Spleen (tissue), 11 donors: ENCODE results near the gene TMEM272. TPM values are rescaled to one million over a fixed set of nuclear protein-coding genes. Genes with fewer than 3 reads are reported as not detected.

ENCODE experiments used
- DNase-seq: peaks from one replicate; pipeline ENCODE4 v3.0.0-alpha.2; 2020
- H3K27ac ChIP-seq, 8 donors: fragments of 200-600 bp; sonication (generic) in 7 of 8; 1 replicate in 4 of 8; 2 replicates in 4 of 8; pipeline versions ENCODE4 v1.5.0 to v1.8.0; 2016 to 2021; ENCODE audit warnings: inconsistent platforms in 4 of 8, mild to moderate bottlenecking in 4 of 8, moderate library complexity in 1 of 8
- H3K27me3 ChIP-seq, 7 donors: fragments of 200-600 bp; sonication (generic) in 6 of 7; replicated peaks in 1 of 7; 1 replicate in 4 of 7; 2 replicates in 3 of 7; pipeline versions ENCODE4 v1.5.0 to v1.8.0; 2016 to 2021; ENCODE audit warnings: inconsistent platforms in 3 of 7, mild to moderate bottlenecking in 1 of 7
- H3K36me3 ChIP-seq, 6 donors: fragments of 200-600 bp; sonication (generic) in 5 of 6; 1 replicate in 4 of 6; 2 replicates in 2 of 6; pipeline versions ENCODE4 v1.5.0 to v1.8.0; 2016 to 2021; ENCODE audit warnings: inconsistent platforms in 2 of 6
- H3K4me1 ChIP-seq, 6 donors: fragments of 200-600 bp; sonication (generic) in 5 of 6; 1 replicate in 3 of 6; 2 replicates in 3 of 6; pipeline versions ENCODE4 v1.5.0 to v1.8.0; 2016 to 2021; ENCODE audit warnings: inconsistent platforms in 3 of 6
- H3K4me3 ChIP-seq, 8 donors: fragments of 200-600 bp; sonication (generic) in 7 of 8; 1 replicate in 4 of 8; 2 replicates in 4 of 8; pipeline versions ENCODE4 v1.5.0 to v1.8.0; 2016 to 2021; ENCODE audit warnings: inconsistent platforms in 4 of 8, mild to moderate bottlenecking in 4 of 8, moderate library complexity in 2 of 8
- H3K9me3 ChIP-seq, 8 donors: fragments of 200-600 bp; sonication (generic) in 7 of 8; 1 replicate in 4 of 8; 2 replicates in 4 of 8; pipeline versions ENCODE4 v1.5.0 to v1.8.0; 2016 to 2021; ENCODE audit warnings: inconsistent platforms in 4 of 8
- CTCF ChIP-seq, 11 experiments: fragments of 200-600 bp in 7 of 11; fragments of 450-650 bp in 4 of 11; sonication (generic) in 4 of 11; IDR thresholded peaks in 8 of 11; conservative IDR thresholded peaks in 3 of 11; 1 replicate in 7 of 11; 2 replicates in 4 of 11; pipeline versions ENCODE4 v1.4.0 to v1.8.0; 2016 to 2021; ENCODE audit warnings: antibody characterized with exemption in 11 of 11, inconsistent platforms in 4 of 11, mild to moderate bottlenecking in 1 of 11
- POLR2A ChIP-seq, 3 donors: fragments of 450-650 bp; IDR thresholded peaks; one replicate each; pipeline ENCODE4 v1.5.1; 2017; ENCODE audit warnings: antibody characterized with exemption in 3 of 3, mild to moderate bottlenecking in 1 of 3
- POLR2AphosphoS5 ChIP-seq, 3 donors: sonication (generic); formaldehyde crosslinking; IDR thresholded peaks; one replicate each; pipeline ENCODE4 v1.5.1; 2017; ENCODE audit warnings: antibody characterized with exemption in 3 of 3
- WGBS, 5 donors: extraction: QIAGEN DNeasy Blood & Tissue Kit in 3 of 5; methylation state at CpG; one replicate each; pipeline versions ENCODE4 v1.1.5 to v1.1.7; 2013 to 2018; 5-methylcytosine and 5-hydroxymethylcytosine counted together
- intact Hi-C: fragments of 100-400 bp; cut with DNase I; formaldehyde crosslinking; loops from one replicate; pipeline ENCODE4 v1.15.0; 2023; ENCODE audit warnings: low total_unique reads
- polyA plus RNA-seq, 3 donors: library from polyadenylated mRNA; stranded (reverse); fragments of 200-250 nt; gene quantifications; one replicate each; pipeline ENCODE4 v1.2.1, GENCODE V29; 2013
- total RNA-seq, 7 donors: library from RNA; depleted of rRNA in 3 of 7; stranded (reverse); fragments of >200 nt in 3 of 7; fragmentation: NEBNext Ultra II Directional in 4 of 7; extraction: Animal tissue kit (Norgen Biotek cat#: 25700) in 4 of 7; gene quantifications; one replicate each; pipeline versions ENCODE4 v1.1.0 to v1.2.1, GENCODE V29; 2016 to 2021
- donor health status: healthy with polysubstance abuse.
- donor health status: DM: no; HTN: no; CAD: no; lungs with moderate emphysema.
- donor health status: DM: no; HTN: no; CAD: no.
- donor health status: Bipolar disorder and iron deficiency.
- donor health status: healthy.
- donor health status: DM: no; HTN: no; CAD: no.
- donor health status: DM: yes; HTN: yes; CAD: no.

The TMEM272 gene
- total and polyA plus RNA-seq, 10 donors = 0.03 to 3.3 (median 1.1) TPM

GRCh38 chr13:51865838-51866237 lies 20.9 kb upstream of the TMEM272 start:
- Histone ChIP-seq H3K4me3 (no peak overlapping the region), H3K4me1 (no peaks in the 10 kb centered on the region), H3K27me3 (no peaks in the 10 kb centered on the region), H3K9me3 (no peaks in the 10 kb centered on the region), H3K36me3 (no peaks in the 10 kb centered on the region), H3K27ac (no peak overlapping the region)
- DNase-seq = no peak
- intact Hi-C loops = no loop called here
- no peak for TF ChIP-seq CTCF (IDR thresholded peaks at IDR 0.05 in 8 of 11, conservative IDR thresholded peaks at IDR 0.05 in 3 of 11)
- TF ChIP-seq POLR2AphosphoS5 (IDR thresholded peaks at IDR 0.05) = no peak
- no peak for TF ChIP-seq POLR2A (IDR thresholded peaks at IDR 0.05)
- 62 to 78% (median 75%) methylated on average over 7 of the region's 7 CpGs for WGBS, 5 donors

GRCh38 chr13:51862957-51863356 lies 18.0 kb upstream of the TMEM272 start:
- no peaks in the 10 kb centered on the region for H3K4me1 ChIP-seq
- no peaks in the 10 kb centered on the region for H3K27me3 ChIP-seq
- WGBS, 5 donors = 31 to 51% (median 39%) methylated on average over 7 of the region's 7 CpGs
- TF ChIP-seq POLR2A (IDR thresholded peaks at IDR 0.05) (no peak), CTCF (IDR thresholded peaks at IDR 0.05 in 8 of 11, conservative IDR thresholded peaks at IDR 0.05 in 3 of 11) (no peak), POLR2AphosphoS5 (IDR thresholded peaks at IDR 0.05) (no peak)
- no peaks in the 10 kb centered on the region for H3K9me3 ChIP-seq
- no peaks in the 10 kb centered on the region for H3K36me3 ChIP-seq
- no peak overlapping the region for H3K4me3 ChIP-seq
- intact Hi-C loops = no loop called here
- DNase-seq = no peak
- H3K27ac ChIP-seq = no peak overlapping the region

GRCh38 chr13:51861723-51862300 lies 16.8 kb upstream of the TMEM272 start, which contains the start of gene CCDC70:
Gene CCDC70, plus strand, starts transcription at chr13:51861969. Its CDS starts 3,443 bp downstream, at chr13:51865412.
- intact Hi-C loops = no loop called here
- no peak within 1 kb of the TSS for H3K4me3 ChIP-seq
- no peak for DNase-seq
- no peak within 1 kb of the TSS for H3K27ac ChIP-seq
- no peaks in the 10 kb centered on the region for H3K36me3 ChIP-seq
- H3K9me3 ChIP-seq = no peaks in the 10 kb centered on the region
- TF ChIP-seq CTCF (IDR thresholded peaks at IDR 0.05 in 8 of 11, conservative IDR thresholded peaks at IDR 0.05 in 3 of 11) (no peak), POLR2A (IDR thresholded peaks at IDR 0.05) (no peak), POLR2AphosphoS5 (IDR thresholded peaks at IDR 0.05) (no peak)
- H3K27me3 ChIP-seq = no peaks in the 10 kb centered on the region
- no peaks in the 10 kb centered on the region for H3K4me1 ChIP-seq
- 88 to 94% (median 90%) methylated on average over 5 of the region's 5 CpGs for WGBS, 5 donors

GRCh38 chr13:51858433-51859247 lies 13.7 kb upstream of the TMEM272 start:
- intact Hi-C loops = no loop called here
- no peaks in the 10 kb centered on the region for H3K4me1 ChIP-seq
- 69 to 83% (median 74%) methylated on average over 11 of the region's 11 CpGs for WGBS, 5 donors
- H3K27ac ChIP-seq = no peak overlapping the region
- H3K27me3 ChIP-seq = no peaks in the 10 kb centered on the region
- DNase-seq = no peak
- TF ChIP-seq POLR2AphosphoS5 (IDR thresholded peaks at IDR 0.05) (no peak), CTCF (IDR thresholded peaks at IDR 0.05 in 8 of 11, conservative IDR thresholded peaks at IDR 0.05 in 3 of 11) (no peak), POLR2A (IDR thresholded peaks at IDR 0.05) (no peak)
- H3K9me3 ChIP-seq = no peaks in the 10 kb centered on the region
- H3K4me3 ChIP-seq = no peak overlapping the region
- H3K36me3 ChIP-seq = no peaks in the 10 kb centered on the region
